22Rv1 (cell line): ENCODE data around the gene UPK3A.
"Not testable (repeated sequence)": the region's sequence is repeated elsewhere in the genome, so short reads cannot be mapped to it uniquely, and the experiment has no call there.

Experiments
- H3K27ac ChIP-seq: fragments of 450-650 bp; 2 replicates; pipeline ENCODE4 v1.5.1; 2017
- CTCF ChIP-seq: fragments of 450-650 bp; IDR thresholded peaks from 2 replicates; pipeline ENCODE4 v1.5.1; 2017; ENCODE audit warnings: mild to moderate bottlenecking
- ZFX ChIP-seq: fragments of 450-650 bp; IDR thresholded peaks from 2 replicates; pipeline ENCODE4 v1.6.1; 2017; ENCODE audit warnings: antibody characterized with exemption, borderline replicate concordance

UPK3A gene

GRCh38 chr22:45322873-45323525 is 38.2 kb downstream of the UPK3A start:
- TF ChIP-seq ZFX (no peak), CTCF (no peak)
- H3K27ac ChIP-seq: no peak overlapping the region

GRCh38 chr22:45323695-45324094 is 38.9 kb downstream of the UPK3A start:
- no peak for TF ChIP-seq ZFX
- TF ChIP-seq CTCF: no peak

GRCh38 chr22:45324311-45324711 is 39.6 kb downstream of the UPK3A start:
- TF ChIP-seq CTCF: no peak
- no peak for TF ChIP-seq ZFX
- no peak overlapping the region for H3K27ac ChIP-seq

More at GRCh38 chr22:45323695-45324094, 38.9 kb downstream of the UPK3A start:
- H3K27ac ChIP-seq: no peak overlapping the region

- H3K27ac ChIP-seq: not testable (repeated sequence)
Observed at GRCh38 chr22:45328261-45328660, 43.5 kb downstream of the UPK3A start.

GRCh38 chr22:45328822-45329529 is 44.2 kb downstream of the UPK3A start:
- TF ChIP-seq ZFX: no peak
- no peak for TF ChIP-seq CTCF
- no peak overlapping the region for H3K27ac ChIP-seq

- no peak overlapping the region for H3K27ac ChIP-seq
- TF ChIP-seq ZFX: no peak
- TF ChIP-seq CTCF: no peak
Observed at GRCh38 chr22:45329530-45329936, 44.8 kb downstream of the UPK3A start.

GRCh38 chr22:45330548-45330947 is 45.8 kb downstream of the UPK3A start:
- TF ChIP-seq ZFX: no peak
- no peak overlapping the region for H3K27ac ChIP-seq

- TF ChIP-seq ZFX (no peak), CTCF (no peak)
- no peak overlapping the region for H3K27ac ChIP-seq
Observed at GRCh38 chr22:45331486-45331885, 46.7 kb downstream of the UPK3A start.
